DND-41 (cell line): ENCODE results near the gene DNAH10.

Experiments used
- EZH2 ChIP-seq: IDR thresholded peaks from 3 replicates; pipeline ENCODE4 v1.6.1; 2012; ENCODE audit warnings: borderline replicate concordance, low read depth, mild to moderate bottlenecking, moderate library complexity, low read length, inconsistent platforms; ENCODE audit not compliant: severe bottlenecking
- TF ChIP-seq, protein P1 (sequence below): IDR thresholded peaks from 2 replicates; pipeline ENCODE4 v1.5.1; 2012; ENCODE audit warnings: borderline replicate concordance, low read length, moderate library complexity, mild to moderate bottlenecking; ENCODE audit not compliant: poor library complexity, severe bottlenecking; ENCODE audit errors: extremely low read depth

DNA sequence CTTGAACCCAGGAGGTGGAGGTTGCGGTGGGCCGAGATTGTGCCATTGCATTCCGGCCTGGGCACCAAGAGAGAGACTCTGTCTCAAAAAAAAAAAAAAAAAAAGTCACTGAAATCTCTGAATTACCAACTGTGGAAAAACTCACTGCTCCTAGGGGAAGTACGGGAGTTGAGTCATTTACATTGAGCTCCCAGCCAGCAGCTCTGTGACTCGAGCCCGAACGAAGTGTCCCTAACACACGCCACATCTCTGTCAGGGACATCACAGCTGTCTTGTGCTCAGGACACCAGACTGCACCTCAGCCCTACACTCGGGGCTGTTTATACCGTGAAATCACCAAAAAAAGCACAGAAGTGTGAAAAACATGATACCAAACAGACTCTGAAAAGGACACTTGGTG, 28.9 kb upstream of the DNAH10 start:
- TF ChIP-seq, protein P1, sequence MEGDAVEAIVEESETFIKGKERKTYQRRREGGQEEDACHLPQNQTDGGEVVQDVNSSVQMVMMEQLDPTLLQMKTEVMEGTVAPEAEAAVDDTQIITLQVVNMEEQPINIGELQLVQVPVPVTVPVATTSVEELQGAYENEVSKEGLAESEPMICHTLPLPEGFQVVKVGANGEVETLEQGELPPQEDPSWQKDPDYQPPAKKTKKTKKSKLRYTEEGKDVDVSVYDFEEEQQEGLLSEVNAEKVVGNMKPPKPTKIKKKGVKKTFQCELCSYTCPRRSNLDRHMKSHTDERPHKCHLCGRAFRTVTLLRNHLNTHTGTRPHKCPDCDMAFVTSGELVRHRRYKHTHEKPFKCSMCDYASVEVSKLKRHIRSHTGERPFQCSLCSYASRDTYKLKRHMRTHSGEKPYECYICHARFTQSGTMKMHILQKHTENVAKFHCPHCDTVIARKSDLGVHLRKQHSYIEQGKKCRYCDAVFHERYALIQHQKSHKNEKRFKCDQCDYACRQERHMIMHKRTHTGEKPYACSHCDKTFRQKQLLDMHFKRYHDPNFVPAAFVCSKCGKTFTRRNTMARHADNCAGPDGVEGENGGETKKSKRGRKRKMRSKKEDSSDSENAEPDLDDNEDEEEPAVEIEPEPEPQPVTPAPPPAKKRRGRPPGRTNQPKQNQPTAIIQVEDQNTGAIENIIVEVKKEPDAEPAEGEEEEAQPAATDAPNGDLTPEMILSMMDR, result no peak
- TF ChIP-seq EZH2, result no peak
